Thoracic aorta (tissue), 2 donors: Measurements from ENCODE around the gene PTPRN2. TPM values are rescaled to one million over a fixed set of nuclear protein-coding genes. Genes with fewer than 3 reads are reported as not detected.

Experiments used
- ATAC-seq: fragments of 150-250 bp; one replicate; pipeline ENCODE4 v1.8.0; 2017; ENCODE audit warnings: low read depth; ENCODE audit not compliant: insufficient number of reproducible peaks, low FRiP score
- DNase-seq: peaks from one replicate; pipeline ENCODE4 v3.0.0-alpha.2; 2020; ENCODE audit warnings: low spot score
- H3K27ac ChIP-seq, 2 donors: fragments of 200-600 bp; sonication (generic); 1 replicate in 1 of 2; 2 replicates in 1 of 2; pipeline ENCODE4 v1.5.1; 2016; ENCODE audit warnings: mild to moderate bottlenecking in 2 of 2, moderate library complexity in 2 of 2
- H3K27me3 ChIP-seq: fragments of 200-600 bp; sonication (generic); replicated peaks from 2 replicates; pipeline ENCODE4 v1.6.0; 2016; ENCODE audit warnings: mild to moderate bottlenecking; ENCODE audit not compliant: insufficient read depth
- H3K36me3 ChIP-seq: fragments of 200-600 bp; sonication (generic); one replicate; pipeline ENCODE4 v1.5.1; 2016
- H3K4me1 ChIP-seq, 2 donors: fragments of 200-600 bp; sonication (generic); 1 replicate in 1 of 2; 2 replicates in 1 of 2; pipeline versions ENCODE4 v1.5.1 to v1.6.0; 2016; ENCODE audit warnings: low read depth in 2 of 2, mild to moderate bottlenecking in 1 of 2; ENCODE audit not compliant: control insufficient read depth in 1 of 2
- H3K4me3 ChIP-seq: fragments of 200-600 bp; sonication (generic); 2 replicates; pipeline ENCODE4 v1.5.1; 2016; ENCODE audit warnings: mild to moderate bottlenecking
- H3K9me3 ChIP-seq: fragments of 200-600 bp; sonication (generic); 2 replicates; pipeline ENCODE4 v1.5.1; 2016
- total RNA-seq, 2 donors: library from RNA; depleted of rRNA; stranded (reverse); fragments of >200 nt; gene quantifications; one replicate each; pipeline versions ENCODE4 v1.1.0 to v1.2.3, GENCODE V29; 2016
- TF ChIP-seq, protein P1 (sequence below): fragments of 200-600 bp; sonication (generic); IDR thresholded peaks from one replicate; pipeline ENCODE4 v1.5.1; 2019; ENCODE audit warnings: antibody characterized with exemption

Gene PTPRN2
- total RNA-seq, 2 donors from 2014 or later, result 2.2 to 3.1 TPM

GRCh38 chr7:157901166-157901565 lies 686.5 kb downstream of the PTPRN2 start:
- Histone ChIP-seq H3K4me3 (no peak overlapping the region), H3K36me3 (no peaks in the 10 kb centered on the region), H3K4me1 (no peaks in the 10 kb centered on the region), H3K9me3 (no peaks in the 10 kb centered on the region), H3K27me3 (no peaks in the 10 kb centered on the region), H3K27ac (no peak overlapping the region)
- no peak for DNase-seq
- TF ChIP-seq, protein P1, sequence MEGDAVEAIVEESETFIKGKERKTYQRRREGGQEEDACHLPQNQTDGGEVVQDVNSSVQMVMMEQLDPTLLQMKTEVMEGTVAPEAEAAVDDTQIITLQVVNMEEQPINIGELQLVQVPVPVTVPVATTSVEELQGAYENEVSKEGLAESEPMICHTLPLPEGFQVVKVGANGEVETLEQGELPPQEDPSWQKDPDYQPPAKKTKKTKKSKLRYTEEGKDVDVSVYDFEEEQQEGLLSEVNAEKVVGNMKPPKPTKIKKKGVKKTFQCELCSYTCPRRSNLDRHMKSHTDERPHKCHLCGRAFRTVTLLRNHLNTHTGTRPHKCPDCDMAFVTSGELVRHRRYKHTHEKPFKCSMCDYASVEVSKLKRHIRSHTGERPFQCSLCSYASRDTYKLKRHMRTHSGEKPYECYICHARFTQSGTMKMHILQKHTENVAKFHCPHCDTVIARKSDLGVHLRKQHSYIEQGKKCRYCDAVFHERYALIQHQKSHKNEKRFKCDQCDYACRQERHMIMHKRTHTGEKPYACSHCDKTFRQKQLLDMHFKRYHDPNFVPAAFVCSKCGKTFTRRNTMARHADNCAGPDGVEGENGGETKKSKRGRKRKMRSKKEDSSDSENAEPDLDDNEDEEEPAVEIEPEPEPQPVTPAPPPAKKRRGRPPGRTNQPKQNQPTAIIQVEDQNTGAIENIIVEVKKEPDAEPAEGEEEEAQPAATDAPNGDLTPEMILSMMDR, result no peak
- no peak for ATAC-seq

GRCh38 chr7:157900556-157900955 lies 687.1 kb downstream of the PTPRN2 start:
- H3K27ac ChIP-seq, result no peak overlapping the region
- H3K9me3 ChIP-seq, result no peaks in the 10 kb centered on the region
- no peaks in the 10 kb centered on the region for H3K27me3 ChIP-seq
- ATAC-seq, result no peak
- TF ChIP-seq, protein P1, result no peak
- H3K4me1 ChIP-seq, result no peaks in the 10 kb centered on the region
- DNase-seq, result no peak
- H3K36me3 ChIP-seq, result no peaks in the 10 kb centered on the region
- H3K4me3 ChIP-seq, result no peak overlapping the region

- DNase-seq, result no peak
- H3K4me1 ChIP-seq, result no peaks in the 10 kb centered on the region
- H3K27ac ChIP-seq, result no peak overlapping the region
- TF ChIP-seq, protein P1, result no peak
- no peak for ATAC-seq
- no peaks in the 10 kb centered on the region for H3K36me3 ChIP-seq
- no peaks in the 10 kb centered on the region for H3K27me3 ChIP-seq
- no peaks in the 10 kb centered on the region for H3K9me3 ChIP-seq
- H3K4me3 ChIP-seq, result no peak overlapping the region
These were observed 687.6 kb downstream of the PTPRN2 start for GRCh38 chr7:157900011-157900410.

DNA sequence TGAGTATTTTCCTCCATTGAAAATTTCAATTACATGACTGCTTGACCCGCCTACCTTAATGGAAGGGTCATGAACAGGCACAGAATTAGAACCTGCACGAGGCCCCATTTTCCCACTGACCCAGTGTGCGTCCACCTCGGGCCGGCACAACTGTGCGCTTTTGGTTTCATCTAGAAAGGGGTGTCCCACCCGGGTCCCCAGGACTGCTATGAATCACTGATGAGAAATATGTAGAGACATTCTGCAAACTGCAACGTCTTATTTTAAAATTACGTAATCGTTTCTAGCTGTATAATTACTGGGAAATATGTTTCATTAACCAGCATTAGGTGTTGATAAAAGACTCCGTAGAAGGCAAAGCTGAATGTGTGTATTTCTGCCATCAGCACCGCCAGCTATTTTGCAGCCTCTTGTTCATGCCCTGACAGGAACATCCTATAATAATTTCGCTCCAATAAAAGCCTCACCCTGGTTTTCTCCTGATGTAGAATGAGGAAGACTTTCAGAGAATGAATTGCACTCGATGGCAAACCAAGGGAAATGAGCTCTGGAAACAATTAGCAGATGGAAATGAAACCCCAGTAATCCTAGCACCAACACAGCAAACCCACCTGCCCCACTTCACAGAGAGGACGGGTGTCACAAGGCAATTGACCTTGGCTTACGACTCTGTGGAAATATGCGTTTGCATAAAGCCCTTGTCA lies 688.7 kb downstream of the PTPRN2 start:
- no peaks in the 10 kb centered on the region for H3K9me3 ChIP-seq
- H3K27ac ChIP-seq, result no peak overlapping the region
- H3K4me1 ChIP-seq, result no peaks in the 10 kb centered on the region
- TF ChIP-seq, protein P1, result no peak
- ATAC-seq (no peak), DNase-seq (no peak)
- no peaks in the 10 kb centered on the region for H3K36me3 ChIP-seq
- no peak overlapping the region for H3K4me3 ChIP-seq
- no peaks in the 10 kb centered on the region for H3K27me3 ChIP-seq

DNA sequence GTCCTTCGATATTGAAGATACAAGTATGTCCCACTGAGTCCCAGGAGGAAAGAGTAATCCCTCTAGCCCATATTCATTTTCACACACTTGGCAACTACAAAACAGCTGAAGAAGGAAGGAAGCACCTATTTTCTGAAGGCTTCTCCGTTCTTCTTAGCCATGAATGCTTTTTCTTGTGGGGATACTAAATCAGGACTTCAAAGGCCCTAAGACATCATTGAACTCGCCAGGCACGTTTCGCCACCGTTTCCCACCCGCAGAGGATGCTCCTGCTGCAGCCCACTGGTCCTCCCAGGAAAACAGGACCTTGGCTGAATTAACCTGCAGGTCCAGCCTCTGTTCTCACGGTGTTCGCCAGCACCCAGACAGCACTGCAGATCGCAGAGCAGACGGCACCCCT lies 689.4 kb downstream of the PTPRN2 start:
- H3K36me3 ChIP-seq, result no peaks in the 10 kb centered on the region
- no peaks in the 10 kb centered on the region for H3K4me1 ChIP-seq
- H3K4me3 ChIP-seq, result no peak overlapping the region
- no peaks in the 10 kb centered on the region for H3K27me3 ChIP-seq
- no peaks in the 10 kb centered on the region for H3K9me3 ChIP-seq
- no peak overlapping the region for H3K27ac ChIP-seq
- no peak for DNase-seq
- ATAC-seq, result no peak
- TF ChIP-seq, protein P1, result no peak
